H1 (cell line): ENCODE data around the gene FAM186B. TPM values are rescaled to one million over a fixed set of nuclear protein-coding genes. Genes with fewer than 3 reads are reported as not detected.

ENCODE experiments used
- CHD1 ChIP-seq: IDR thresholded peaks from 2 replicates; pipeline ENCODE4 v1.6.1; 2012; ENCODE audit warnings: low read depth, low read length, improper control_type of control experiment
- EGR1 ChIP-seq: IDR thresholded peaks from 2 replicates; pipeline ENCODE4 v1.6.1; 2011; ENCODE audit warnings: low read depth, low read length, borderline replicate concordance
- JUND ChIP-seq: IDR thresholded peaks from 2 replicates; pipeline ENCODE4 v1.6.1; 2011; ENCODE audit warnings: mild to moderate bottlenecking, improper control_type of control experiment, low read length
- KDM5A ChIP-seq: fragments of 200-600 bp; IDR thresholded peaks from 2 replicates; pipeline ENCODE4 v1.7.1; 2012; ENCODE audit warnings: mild to moderate bottlenecking, low read length, inconsistent platforms, mixed read lengths
- MAFK ChIP-seq: IDR thresholded peaks from 2 replicates; pipeline ENCODE4 v1.6.1; 2012; ENCODE audit warnings: low read depth, mild to moderate bottlenecking, improper control_type of control experiment, low read length
- polyA plus RNA-seq, 7 experiments: library from polyadenylated mRNA; depleted of rRNA in 3 of 7; stranded (reverse) in 5 of 7; unstranded in 2 of 7; fragments of >200 nt in 5 of 7; fragments of 200-250 nt in 2 of 7; gene quantifications; 1 replicate in 5 of 7; 2 replicates in 1 of 7; 4 replicates in 1 of 7; pipeline versions ENCODE4 v1.2.1 to v1.2.3, GENCODE V29; 2011 to 2013; ENCODE audit warnings: missing spikeins in 2 of 7, mixed read lengths in 2 of 7
- total RNA-seq: library from RNA; stranded (reverse); fragmentation: NEBNext Ultra II Directional; extraction: Animal tissue kit (Norgen Biotek cat#: 25700); gene quantifications from 2 replicates; pipeline ENCODE4 v1.2.1, GENCODE V29; 2021
- TF ChIP-seq, protein P1 (sequence below): fragments of 300-600 bp; sonication (generic); IDR thresholded peaks from 2 replicates; pipeline ENCODE4 v1.7.1; 2012; ENCODE audit warnings: low read length, moderate library complexity, mild to moderate bottlenecking, inconsistent platforms; ENCODE audit not compliant: insufficient replicate concordance

The FAM186B gene
- total and polyA plus RNA-seq, 2 of the 8 experiments (the other 6 are each of a cell fraction or from before 2014, with no cell fraction given), result 0.12 to 0.73 TPM

DNA sequence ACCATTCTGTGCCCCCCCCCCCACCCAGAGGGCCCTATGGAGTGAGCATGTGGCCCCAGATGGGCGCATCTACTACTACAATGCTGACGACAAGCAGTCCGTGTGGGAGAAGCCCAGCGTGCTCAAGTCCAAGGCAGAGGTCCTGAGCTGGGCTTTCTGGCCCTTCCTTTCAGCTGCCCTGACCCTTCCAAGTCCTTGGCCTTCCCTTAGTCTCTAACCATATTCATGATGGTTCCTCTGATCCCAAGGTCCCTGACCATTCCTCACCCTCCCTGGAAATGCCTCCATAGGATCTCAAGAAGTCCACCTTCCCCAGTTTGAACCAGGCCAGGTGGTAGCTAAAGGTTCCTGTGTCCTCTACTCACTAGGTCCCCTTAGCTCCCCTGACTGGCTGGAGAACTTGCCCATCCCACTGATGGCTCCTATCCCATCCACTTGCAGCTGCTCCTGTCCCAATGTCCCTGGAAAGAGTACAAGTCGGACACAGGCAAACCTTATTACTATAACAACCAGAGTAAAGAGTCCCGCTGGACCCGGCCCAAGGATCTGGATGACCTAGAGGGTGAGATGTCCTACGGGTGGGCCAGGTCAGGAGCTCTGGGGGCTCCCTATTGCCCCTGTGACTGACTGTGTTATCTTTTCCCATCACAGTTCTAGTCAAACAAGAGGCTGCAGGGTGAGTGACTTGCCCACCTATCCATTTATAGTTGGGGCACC lies 27.7 kb upstream of the FAM186B start (continued):
- TF ChIP-seq, protein P1, sequence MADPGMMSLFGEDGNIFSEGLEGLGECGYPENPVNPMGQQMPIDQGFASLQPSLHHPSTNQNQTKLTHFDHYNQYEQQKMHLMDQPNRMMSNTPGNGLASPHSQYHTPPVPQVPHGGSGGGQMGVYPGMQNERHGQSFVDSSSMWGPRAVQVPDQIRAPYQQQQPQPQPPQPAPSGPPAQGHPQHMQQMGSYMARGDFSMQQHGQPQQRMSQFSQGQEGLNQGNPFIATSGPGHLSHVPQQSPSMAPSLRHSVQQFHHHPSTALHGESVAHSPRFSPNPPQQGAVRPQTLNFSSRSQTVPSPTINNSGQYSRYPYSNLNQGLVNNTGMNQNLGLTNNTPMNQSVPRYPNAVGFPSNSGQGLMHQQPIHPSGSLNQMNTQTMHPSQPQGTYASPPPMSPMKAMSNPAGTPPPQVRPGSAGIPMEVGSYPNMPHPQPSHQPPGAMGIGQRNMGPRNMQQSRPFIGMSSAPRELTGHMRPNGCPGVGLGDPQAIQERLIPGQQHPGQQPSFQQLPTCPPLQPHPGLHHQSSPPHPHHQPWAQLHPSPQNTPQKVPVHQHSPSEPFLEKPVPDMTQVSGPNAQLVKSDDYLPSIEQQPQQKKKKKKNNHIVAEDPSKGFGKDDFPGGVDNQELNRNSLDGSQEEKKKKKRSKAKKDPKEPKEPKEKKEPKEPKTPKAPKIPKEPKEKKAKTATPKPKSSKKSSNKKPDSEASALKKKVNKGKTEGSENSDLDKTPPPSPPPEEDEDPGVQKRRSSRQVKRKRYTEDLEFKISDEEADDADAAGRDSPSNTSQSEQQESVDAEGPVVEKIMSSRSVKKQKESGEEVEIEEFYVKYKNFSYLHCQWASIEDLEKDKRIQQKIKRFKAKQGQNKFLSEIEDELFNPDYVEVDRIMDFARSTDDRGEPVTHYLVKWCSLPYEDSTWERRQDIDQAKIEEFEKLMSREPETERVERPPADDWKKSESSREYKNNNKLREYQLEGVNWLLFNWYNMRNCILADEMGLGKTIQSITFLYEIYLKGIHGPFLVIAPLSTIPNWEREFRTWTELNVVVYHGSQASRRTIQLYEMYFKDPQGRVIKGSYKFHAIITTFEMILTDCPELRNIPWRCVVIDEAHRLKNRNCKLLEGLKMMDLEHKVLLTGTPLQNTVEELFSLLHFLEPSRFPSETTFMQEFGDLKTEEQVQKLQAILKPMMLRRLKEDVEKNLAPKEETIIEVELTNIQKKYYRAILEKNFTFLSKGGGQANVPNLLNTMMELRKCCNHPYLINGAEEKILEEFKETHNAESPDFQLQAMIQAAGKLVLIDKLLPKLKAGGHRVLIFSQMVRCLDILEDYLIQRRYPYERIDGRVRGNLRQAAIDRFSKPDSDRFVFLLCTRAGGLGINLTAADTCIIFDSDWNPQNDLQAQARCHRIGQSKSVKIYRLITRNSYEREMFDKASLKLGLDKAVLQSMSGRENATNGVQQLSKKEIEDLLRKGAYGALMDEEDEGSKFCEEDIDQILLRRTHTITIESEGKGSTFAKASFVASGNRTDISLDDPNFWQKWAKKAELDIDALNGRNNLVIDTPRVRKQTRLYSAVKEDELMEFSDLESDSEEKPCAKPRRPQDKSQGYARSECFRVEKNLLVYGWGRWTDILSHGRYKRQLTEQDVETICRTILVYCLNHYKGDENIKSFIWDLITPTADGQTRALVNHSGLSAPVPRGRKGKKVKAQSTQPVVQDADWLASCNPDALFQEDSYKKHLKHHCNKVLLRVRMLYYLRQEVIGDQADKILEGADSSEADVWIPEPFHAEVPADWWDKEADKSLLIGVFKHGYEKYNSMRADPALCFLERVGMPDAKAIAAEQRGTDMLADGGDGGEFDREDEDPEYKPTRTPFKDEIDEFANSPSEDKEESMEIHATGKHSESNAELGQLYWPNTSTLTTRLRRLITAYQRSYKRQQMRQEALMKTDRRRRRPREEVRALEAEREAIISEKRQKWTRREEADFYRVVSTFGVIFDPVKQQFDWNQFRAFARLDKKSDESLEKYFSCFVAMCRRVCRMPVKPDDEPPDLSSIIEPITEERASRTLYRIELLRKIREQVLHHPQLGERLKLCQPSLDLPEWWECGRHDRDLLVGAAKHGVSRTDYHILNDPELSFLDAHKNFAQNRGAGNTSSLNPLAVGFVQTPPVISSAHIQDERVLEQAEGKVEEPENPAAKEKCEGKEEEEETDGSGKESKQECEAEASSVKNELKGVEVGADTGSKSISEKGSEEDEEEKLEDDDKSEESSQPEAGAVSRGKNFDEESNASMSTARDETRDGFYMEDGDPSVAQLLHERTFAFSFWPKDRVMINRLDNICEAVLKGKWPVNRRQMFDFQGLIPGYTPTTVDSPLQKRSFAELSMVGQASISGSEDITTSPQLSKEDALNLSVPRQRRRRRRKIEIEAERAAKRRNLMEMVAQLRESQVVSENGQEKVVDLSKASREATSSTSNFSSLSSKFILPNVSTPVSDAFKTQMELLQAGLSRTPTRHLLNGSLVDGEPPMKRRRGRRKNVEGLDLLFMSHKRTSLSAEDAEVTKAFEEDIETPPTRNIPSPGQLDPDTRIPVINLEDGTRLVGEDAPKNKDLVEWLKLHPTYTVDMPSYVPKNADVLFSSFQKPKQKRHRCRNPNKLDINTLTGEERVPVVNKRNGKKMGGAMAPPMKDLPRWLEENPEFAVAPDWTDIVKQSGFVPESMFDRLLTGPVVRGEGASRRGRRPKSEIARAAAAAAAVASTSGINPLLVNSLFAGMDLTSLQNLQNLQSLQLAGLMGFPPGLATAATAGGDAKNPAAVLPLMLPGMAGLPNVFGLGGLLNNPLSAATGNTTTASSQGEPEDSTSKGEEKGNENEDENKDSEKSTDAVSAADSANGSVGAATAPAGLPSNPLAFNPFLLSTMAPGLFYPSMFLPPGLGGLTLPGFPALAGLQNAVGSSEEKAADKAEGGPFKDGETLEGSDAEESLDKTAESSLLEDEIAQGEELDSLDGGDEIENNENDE, result no peak
- TF ChIP-seq CHD1 (no peak), JUND (no peak), MAFK (no peak), KDM5A (no peak), EGR1 (no peak)
- TF ChIP-seq, all 59 proteins: peak for 0
